Fibroblast of lung (primary cell): ENCODE results near the gene GAS7. TPM values are rescaled to one million over a fixed set of nuclear protein-coding genes. Genes with fewer than 3 reads are reported as not detected.
A peak's percentile ranks its signal among the peaks of the same experiment; 100 is the strongest.

ENCODE experiments used
- DNase-seq, 2 donors: peaks; one replicate each; pipeline versions ENCODE4 v3.0.0 to v3.0.0-alpha.2; 2010; ENCODE audit warnings: low read depth in 2 of 2
- H2AFZ ChIP-seq: 2 replicates; pipeline ENCODE4 v1.5.1; 2012; ENCODE audit warnings: low read length, control low read depth, inconsistent platforms
- H3K27ac ChIP-seq: 2 replicates; pipeline ENCODE4 v1.5.1; 2011; ENCODE audit warnings: low read length, control low read depth; ENCODE audit not compliant: insufficient read depth
- H3K27me3 ChIP-seq: 2 replicates; pipeline ENCODE4 v1.5.1; 2011; ENCODE audit warnings: mild to moderate bottlenecking, low read length; ENCODE audit not compliant: control insufficient read depth, insufficient read depth
- H3K36me3 ChIP-seq: 2 replicates; pipeline ENCODE4 v1.5.1; 2011; ENCODE audit warnings: low read length; ENCODE audit not compliant: control insufficient read depth, insufficient read depth
- H3K4me1 ChIP-seq: 2 replicates; pipeline ENCODE4 v1.5.1; 2011; ENCODE audit warnings: low read length; ENCODE audit not compliant: control insufficient read depth, insufficient read depth; ENCODE audit errors: extremely low read depth
- H3K4me2 ChIP-seq: 2 replicates; pipeline ENCODE4 v1.5.1; 2011; ENCODE audit warnings: low read length, control low read depth; ENCODE audit not compliant: insufficient read depth; ENCODE audit errors: extremely low read depth
- H3K4me3 ChIP-seq, 4 experiments: fragments of 200-600 bp in 1 of 4; sonication (generic) in 1 of 4; replicated peaks in 1 of 4; 2 replicates each; pipeline ENCODE4 v1.5.1; 2011 to 2016; ENCODE audit warnings: low read length in 4 of 4, low read depth in 3 of 4, mild to moderate bottlenecking in 3 of 4, control low read depth in 2 of 4, inconsistent platforms in 1 of 4, mixed read lengths in 1 of 4; ENCODE audit not compliant: insufficient read depth in 1 of 4; ENCODE audit errors: control extremely low read depth in 1 of 4
- H3K79me2 ChIP-seq: 2 replicates; pipeline ENCODE4 v1.5.1; 2012; ENCODE audit warnings: mild to moderate bottlenecking, low read length, inconsistent platforms; ENCODE audit not compliant: control insufficient read depth, insufficient read depth
- H3K9ac ChIP-seq: 2 replicates; pipeline ENCODE4 v1.5.1; 2011; ENCODE audit warnings: mild to moderate bottlenecking, low read length, control low read depth; ENCODE audit not compliant: insufficient read depth
- H3K9me3 ChIP-seq: 2 replicates; pipeline ENCODE4 v1.5.1; 2012; ENCODE audit warnings: low read depth, low read length; ENCODE audit not compliant: control insufficient read depth, insufficient read depth
- H4K20me1 ChIP-seq: 2 replicates; pipeline ENCODE4 v1.5.1; 2011; ENCODE audit warnings: low read length; ENCODE audit not compliant: control insufficient read depth, insufficient read depth; ENCODE audit errors: extremely low read depth
- EZH2 ChIP-seq: IDR thresholded peaks from 2 replicates; pipeline ENCODE4 v1.5.1; 2012; ENCODE audit warnings: low read length, control low read depth, mild to moderate bottlenecking; ENCODE audit errors: missing control alignments
- polyA plus RNA-seq, 2 donors: library from polyadenylated mRNA; depleted of rRNA in 1 of 2; stranded (reverse) in 1 of 2; unstranded in 1 of 2; fragments of >200 nt; gene quantifications; 2 replicates each; pipeline ENCODE4 v1.2.1, GENCODE V29; 2011 to 2012; ENCODE audit warnings: missing spikeins in 1 of 2
- total RNA-seq: library from RNA; depleted of rRNA; stranded (reverse); fragments of >200 nt; gene quantifications from 2 replicates; pipeline ENCODE4 v1.2.1, GENCODE V29; 2014
- TF ChIP-seq, protein P1 (sequence below), 2 donors: IDR thresholded peaks in 1 of 2; conservative IDR thresholded peaks in 1 of 2; 1 replicate in 1 of 2; 2 replicates in 1 of 2; pipeline ENCODE4 v1.5.1; 2011 to 2012; ENCODE audit warnings: low read length in 2 of 2, control low read depth in 1 of 2, inconsistent platforms in 1 of 2, low read depth in 1 of 2, mild to moderate bottlenecking in 1 of 2

The GAS7 gene
- total and polyA plus RNA-seq, 2 donors (not counting 1 experiment from before 2014, with no cell fraction given) = 0.58 to 2.6 TPM

GRCh38 chr17:10125531-10126275, 72.7 kb downstream of the GAS7 start:
- Histone ChIP-seq H3K79me2 (no peaks in the 10 kb centered on the region), H3K27ac (peak overlapping the region; percentile 92), H2AFZ (peak overlapping the region; percentile 57), H3K4me1 (peaks cover 26% of the 10 kb centered on the region), H3K4me3 (no peak overlapping the region), H3K27me3 (no peaks in the 10 kb centered on the region), H3K9ac (peak overlapping the region; percentile 7), H3K36me3 (no peaks in the 10 kb centered on the region), H3K9me3 (no peaks in the 10 kb centered on the region), H3K4me2 (peak overlapping the region; percentile 59), H4K20me1 (no peaks in the 10 kb centered on the region)
- peak in 1 of 2 donors; percentile 51 for DNase-seq
- no peak for TF ChIP-seq EZH2

DNA sequence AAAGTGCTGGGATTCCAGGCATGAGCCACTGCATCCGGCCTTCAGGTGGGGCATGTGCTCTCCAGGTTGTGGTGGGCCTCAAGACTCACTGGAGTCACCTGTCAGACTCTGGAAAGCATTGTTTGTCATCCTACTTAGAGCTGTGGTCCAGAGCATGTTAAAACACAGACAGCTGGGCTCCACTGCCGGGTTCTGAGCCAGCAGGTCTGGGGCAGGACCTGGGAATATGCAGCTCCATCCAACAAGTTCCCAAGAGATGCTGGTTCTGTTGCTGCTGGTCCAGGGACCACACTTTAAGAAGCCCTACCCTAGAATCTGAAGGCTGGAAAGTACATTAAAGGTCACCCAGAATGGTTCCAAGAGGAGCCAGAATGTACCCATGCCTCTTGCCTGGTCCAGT, 75.3 kb downstream of the GAS7 start:
- Histone ChIP-seq H2AFZ (no peak overlapping the region), H3K4me3 (no peak overlapping the region), H3K4me2 (no peak overlapping the region), H3K27me3 (no peaks in the 10 kb centered on the region), H3K36me3 (no peaks in the 10 kb centered on the region), H3K79me2 (no peaks in the 10 kb centered on the region), H3K4me1 (peaks cover 23% of the 10 kb centered on the region), H3K9me3 (no peaks in the 10 kb centered on the region), H3K9ac (no peak overlapping the region), H3K27ac (no peak overlapping the region), H4K20me1 (no peaks in the 10 kb centered on the region)
- no peak for TF ChIP-seq EZH2
- TF ChIP-seq, protein P1, sequence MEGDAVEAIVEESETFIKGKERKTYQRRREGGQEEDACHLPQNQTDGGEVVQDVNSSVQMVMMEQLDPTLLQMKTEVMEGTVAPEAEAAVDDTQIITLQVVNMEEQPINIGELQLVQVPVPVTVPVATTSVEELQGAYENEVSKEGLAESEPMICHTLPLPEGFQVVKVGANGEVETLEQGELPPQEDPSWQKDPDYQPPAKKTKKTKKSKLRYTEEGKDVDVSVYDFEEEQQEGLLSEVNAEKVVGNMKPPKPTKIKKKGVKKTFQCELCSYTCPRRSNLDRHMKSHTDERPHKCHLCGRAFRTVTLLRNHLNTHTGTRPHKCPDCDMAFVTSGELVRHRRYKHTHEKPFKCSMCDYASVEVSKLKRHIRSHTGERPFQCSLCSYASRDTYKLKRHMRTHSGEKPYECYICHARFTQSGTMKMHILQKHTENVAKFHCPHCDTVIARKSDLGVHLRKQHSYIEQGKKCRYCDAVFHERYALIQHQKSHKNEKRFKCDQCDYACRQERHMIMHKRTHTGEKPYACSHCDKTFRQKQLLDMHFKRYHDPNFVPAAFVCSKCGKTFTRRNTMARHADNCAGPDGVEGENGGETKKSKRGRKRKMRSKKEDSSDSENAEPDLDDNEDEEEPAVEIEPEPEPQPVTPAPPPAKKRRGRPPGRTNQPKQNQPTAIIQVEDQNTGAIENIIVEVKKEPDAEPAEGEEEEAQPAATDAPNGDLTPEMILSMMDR (conservative IDR thresholded peaks at IDR 0.05 in 1 of 2, IDR thresholded peaks at IDR 0.05 in 1 of 2; ENCODE audit: low read depth in 1 of 2, low read length in 2 of 2) = no peak
- no peak for DNase-seq

- no peak overlapping the region for H3K9ac ChIP-seq
- H3K79me2 ChIP-seq = no peaks in the 10 kb centered on the region
- H2AFZ ChIP-seq = no peak overlapping the region
- no peaks in the 10 kb centered on the region for H4K20me1 ChIP-seq
- H3K9me3 ChIP-seq = no peaks in the 10 kb centered on the region
- H3K4me3 ChIP-seq = no peak overlapping the region
- no peaks in the 10 kb centered on the region for H3K36me3 ChIP-seq
- TF ChIP-seq, protein P1 (conservative IDR thresholded peaks at IDR 0.05 in 1 of 2, IDR thresholded peaks at IDR 0.05 in 1 of 2; ENCODE audit: low read depth in 1 of 2, low read length in 2 of 2) = no peak
- no peak for TF ChIP-seq EZH2
- H3K4me1 ChIP-seq = peaks cover 14% of the 10 kb centered on the region
- no peak overlapping the region for H3K27ac ChIP-seq
- DNase-seq = no peak
- H3K4me2 ChIP-seq = no peak overlapping the region
- H3K27me3 ChIP-seq = no peaks in the 10 kb centered on the region
These were observed 76.3 kb downstream of the GAS7 start for GRCh38 chr17:10121971-10122707.
